Keratinocyte (primary cell): Measurements from ENCODE around the gene TTK.

Experiments used
- EZH2 ChIP-seq: IDR thresholded peaks from one replicate; pipeline ENCODE4 v1.6.1; 2012; ENCODE audit warnings: inconsistent platforms, mild to moderate bottlenecking, low read length, moderate library complexity
- TF ChIP-seq, protein P1 (sequence below), 3 experiments: IDR thresholded peaks in 1 of 3; conservative IDR thresholded peaks in 1 of 3; optimal IDR thresholded peaks in 1 of 3; 2 replicates in 2 of 3; 3 replicates in 1 of 3; pipeline versions ENCODE3 to v1.5.1; 2011; ENCODE audit warnings: low read length in 3 of 3, mild to moderate bottlenecking in 3 of 3, moderate library complexity in 2 of 3, control low read depth in 1 of 3, inconsistent platforms in 1 of 3; ENCODE audit not compliant: insufficient read depth in 2 of 3; ENCODE audit errors: extremely low read depth in 1 of 3

GRCh38 chr6:79993012-79993910 lies 11.2 kb upstream of the TTK start:
- TF ChIP-seq, protein P1, sequence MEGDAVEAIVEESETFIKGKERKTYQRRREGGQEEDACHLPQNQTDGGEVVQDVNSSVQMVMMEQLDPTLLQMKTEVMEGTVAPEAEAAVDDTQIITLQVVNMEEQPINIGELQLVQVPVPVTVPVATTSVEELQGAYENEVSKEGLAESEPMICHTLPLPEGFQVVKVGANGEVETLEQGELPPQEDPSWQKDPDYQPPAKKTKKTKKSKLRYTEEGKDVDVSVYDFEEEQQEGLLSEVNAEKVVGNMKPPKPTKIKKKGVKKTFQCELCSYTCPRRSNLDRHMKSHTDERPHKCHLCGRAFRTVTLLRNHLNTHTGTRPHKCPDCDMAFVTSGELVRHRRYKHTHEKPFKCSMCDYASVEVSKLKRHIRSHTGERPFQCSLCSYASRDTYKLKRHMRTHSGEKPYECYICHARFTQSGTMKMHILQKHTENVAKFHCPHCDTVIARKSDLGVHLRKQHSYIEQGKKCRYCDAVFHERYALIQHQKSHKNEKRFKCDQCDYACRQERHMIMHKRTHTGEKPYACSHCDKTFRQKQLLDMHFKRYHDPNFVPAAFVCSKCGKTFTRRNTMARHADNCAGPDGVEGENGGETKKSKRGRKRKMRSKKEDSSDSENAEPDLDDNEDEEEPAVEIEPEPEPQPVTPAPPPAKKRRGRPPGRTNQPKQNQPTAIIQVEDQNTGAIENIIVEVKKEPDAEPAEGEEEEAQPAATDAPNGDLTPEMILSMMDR (optimal IDR thresholded peaks at IDR 0.05 in 1 of 3, IDR thresholded peaks at IDR 0.05 in 1 of 3, conservative IDR thresholded peaks at IDR 0.05 in 1 of 3; ENCODE audit: extremely low read depth in 1 of 3, insufficient read depth in 2 of 3, low read length in 3 of 3), result no peak
- TF ChIP-seq EZH2, result no peak
